Measurements from ENCODE around the gene ARHGAP26.

- no peak for TF ChIP-seq POLR2A (IDR thresholded peaks at IDR 0.05)
- TF ChIP-seq CTCF (IDR thresholded peaks at IDR 0.05) = no peak
These were observed 457.1 kb downstream of the ARHGAP26 start for GRCh38 chr5:143227301-143227700.
